ENCODE measurements around the gene SETDB2.

Gene SETDB2

DNA sequence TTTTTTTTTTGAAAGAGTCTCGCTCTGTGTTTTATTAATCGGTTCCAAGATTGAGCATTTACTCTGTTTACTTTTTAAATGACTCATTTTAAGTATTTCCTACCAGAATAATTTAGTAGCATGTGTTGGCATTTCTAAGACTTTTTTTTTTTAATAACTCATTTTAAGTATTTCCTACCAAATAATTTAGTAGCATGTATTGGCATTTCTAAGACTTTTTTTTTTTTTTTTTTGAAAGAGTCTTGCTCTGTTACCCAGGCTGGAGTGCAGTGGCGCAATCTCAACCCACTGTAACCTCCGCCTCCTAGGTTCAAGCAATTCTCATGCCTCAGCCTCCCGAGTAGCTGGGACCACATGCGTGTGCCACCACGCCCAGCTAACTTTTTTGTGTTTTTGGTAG, 13.1 kb downstream of the SETDB2 start:
- Histone ChIP-seq H3K36me3 (replicated peaks) (no peaks in the 10 kb centered on the region), H3K27ac (no peak overlapping the region), H3K27me3 (replicated peaks) (no peaks in the 10 kb centered on the region), H3K4me3 (ENCODE audit: low read depth, low read length) (no peak overlapping the region)
- in situ Hi-C loops (cut with HindIII; ENCODE audit: low pct_ligation_motif_present, low sequenced_read_pairs) = no loop called here
- no peak for TF ChIP-seq CTCF (IDR thresholded peaks at IDR 0.05; ENCODE audit: low read depth, low read length, missing control alignments)
- DNase-seq = no peak

GRCh38 chr13:49459580-49459979, 15.5 kb downstream of the SETDB2 start:
- no peak for TF ChIP-seq CTCF (IDR thresholded peaks at IDR 0.05; ENCODE audit: low read depth, low read length, missing control alignments)
- DNase-seq = no peak
- Histone ChIP-seq H3K36me3 (replicated peaks) (peaks cover 3% of the 10 kb centered on the region), H3K27ac (no peak overlapping the region), H3K4me3 (ENCODE audit: low read depth, low read length) (no peak overlapping the region), H3K27me3 (replicated peaks) (no peaks in the 10 kb centered on the region)
- in situ Hi-C loops (cut with HindIII; ENCODE audit: low pct_ligation_motif_present, low sequenced_read_pairs) = no loop called here

DNA sequence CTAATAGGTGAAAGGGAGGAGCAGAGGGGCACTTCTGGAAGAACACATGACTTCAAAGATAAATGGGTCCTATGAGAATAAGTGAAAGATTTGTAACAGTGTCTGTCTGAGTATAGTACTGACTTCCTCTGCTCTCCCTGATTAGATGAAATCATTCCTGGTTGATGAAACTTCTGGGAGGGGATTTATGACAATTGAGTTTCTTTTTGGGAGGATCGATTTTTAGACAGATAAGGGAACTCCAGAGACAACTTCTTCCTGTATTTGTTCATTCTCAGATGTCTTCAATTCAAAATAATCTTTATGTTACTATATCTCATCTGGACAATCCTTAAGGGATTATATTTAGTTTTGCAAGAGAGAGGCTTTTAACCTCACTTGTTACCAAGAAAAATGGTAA, 20.0 kb downstream of the SETDB2 start:
- no peak for DNase-seq
- no peak for TF ChIP-seq CTCF (IDR thresholded peaks at IDR 0.05; ENCODE audit: low read depth, low read length, missing control alignments)

GRCh38 chr13:49464621-49465325, 20.7 kb downstream of the SETDB2 start:
- H3K27ac ChIP-seq = no peak overlapping the region
- no peak for TF ChIP-seq CTCF (IDR thresholded peaks at IDR 0.05; ENCODE audit: low read depth, low read length, missing control alignments)
- DNase-seq = no peak
- in situ Hi-C loops (cut with HindIII; ENCODE audit: low pct_ligation_motif_present, low sequenced_read_pairs) = no loop called here
- H3K36me3 ChIP-seq (replicated peaks) = peaks cover 3% of the 10 kb centered on the region
- H3K4me3 ChIP-seq (ENCODE audit: low read depth, low read length) = no peak overlapping the region
- H3K27me3 ChIP-seq (replicated peaks) = no peaks in the 10 kb centered on the region

More for the DNA sequence above, 20.0 kb downstream of the SETDB2 start:
- Histone ChIP-seq H3K27ac (no peak overlapping the region), H3K36me3 (replicated peaks) (peaks cover 3% of the 10 kb centered on the region), H3K27me3 (replicated peaks) (no peaks in the 10 kb centered on the region), H3K4me3 (ENCODE audit: low read depth, low read length) (no peak overlapping the region)
- in situ Hi-C loops (cut with HindIII; ENCODE audit: low pct_ligation_motif_present, low sequenced_read_pairs) = no loop called here

- TF ChIP-seq CTCF (IDR thresholded peaks at IDR 0.05; ENCODE audit: low read depth, low read length, missing control alignments) = no peak
- Histone ChIP-seq H3K36me3 (replicated peaks) (peaks cover 3% of the 10 kb centered on the region), H3K4me3 (ENCODE audit: low read depth, low read length) (no peak overlapping the region), H3K27ac (no peak overlapping the region), H3K27me3 (replicated peaks) (no peaks in the 10 kb centered on the region)
- no peak for DNase-seq
- in situ Hi-C loops (cut with HindIII; ENCODE audit: low pct_ligation_motif_present, low sequenced_read_pairs) = no loop called here
Measured at GRCh38 chr13:49466292-49466838, 22.3 kb downstream of the SETDB2 start.

- Histone ChIP-seq H3K27me3 (replicated peaks) (no peaks in the 10 kb centered on the region), H3K4me3 (ENCODE audit: low read depth, low read length) (no peak overlapping the region), H3K27ac (no peak overlapping the region), H3K36me3 (replicated peaks) (no peaks in the 10 kb centered on the region)
- in situ Hi-C loops (cut with HindIII; ENCODE audit: low pct_ligation_motif_present, low sequenced_read_pairs) = no loop called here
- DNase-seq = no peak
- no peak for TF ChIP-seq CTCF (IDR thresholded peaks at IDR 0.05; ENCODE audit: low read depth, low read length, missing control alignments)
Measured at GRCh38 chr13:49472186-49472585, 28.1 kb downstream of the SETDB2 start.
